Activated T-cell treated with anti-CD3 and anti-CD28 coated beads for 24 hours (primary cell): ENCODE data around the gene NPIPB13.
"Not testable (repeated sequence)": the region's sequence is repeated elsewhere in the genome, so short reads cannot be mapped to it uniquely, and the experiment has no call there.

Experiments used
- DNase-seq: peaks from one replicate; pipeline ENCODE4 v3.0.0-alpha.2; 2020; ENCODE audit warnings: low read depth

NPIPB13 gene

DNA sequence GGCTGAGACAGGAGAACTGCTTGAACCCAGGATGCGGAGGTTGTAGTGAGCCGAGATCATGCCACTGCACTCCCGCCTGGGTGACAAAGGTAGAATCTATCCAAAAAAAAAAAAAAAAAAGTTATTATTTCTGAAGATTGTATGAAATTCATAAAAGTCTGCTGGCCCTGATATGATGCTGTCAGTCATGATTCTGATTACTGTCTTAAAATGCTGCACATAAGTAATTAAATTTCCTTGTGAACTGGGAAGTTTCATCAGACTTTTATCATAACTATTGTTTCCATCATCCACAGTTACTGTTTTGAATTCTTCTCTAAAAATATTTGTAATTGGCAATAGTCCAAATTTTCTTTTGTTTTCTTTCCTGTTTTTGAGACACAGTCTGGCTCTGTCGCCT, at the start of gene NPIPB13:
NPIPB13 (minus strand) TSS at position 101 of the 400 bp plus-strand sequence. CDS start 2,906 bp downstream, outside the sequence.
- DNase-seq = not testable (repeated sequence)

GRCh38 chr16:30282357-30282756, 34.1 kb upstream of the NPIPB13 start:
- DNase-seq = not testable (repeated sequence)

DNA sequence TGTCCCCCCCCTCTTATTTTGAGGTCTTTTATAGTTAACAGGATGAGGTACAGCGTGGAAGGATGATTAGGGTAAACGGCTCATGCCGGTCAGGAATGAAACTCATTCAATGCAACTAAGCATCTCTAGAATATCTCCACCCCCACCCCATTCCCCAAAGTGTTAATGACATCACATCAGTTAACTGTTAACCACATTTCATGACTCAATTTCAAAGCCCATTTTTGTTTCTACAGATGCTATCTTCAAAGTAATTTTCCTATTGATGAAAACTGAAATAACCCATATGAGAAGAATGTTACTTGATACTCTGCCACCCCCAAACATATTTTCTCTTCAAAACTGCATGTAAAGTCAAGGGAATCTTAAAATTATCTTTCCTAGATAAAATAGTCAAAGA, 30.2 kb upstream of the NPIPB13 start:
- not testable (repeated sequence) for DNase-seq

GRCh38 chr16:30217082-30217481, 31.2 kb downstream of the NPIPB13 start:
- not testable (repeated sequence) for DNase-seq

GRCh38 chr16:30211414-30211813, 36.9 kb downstream of the NPIPB13 start:
- not testable (repeated sequence) for DNase-seq

DNA sequence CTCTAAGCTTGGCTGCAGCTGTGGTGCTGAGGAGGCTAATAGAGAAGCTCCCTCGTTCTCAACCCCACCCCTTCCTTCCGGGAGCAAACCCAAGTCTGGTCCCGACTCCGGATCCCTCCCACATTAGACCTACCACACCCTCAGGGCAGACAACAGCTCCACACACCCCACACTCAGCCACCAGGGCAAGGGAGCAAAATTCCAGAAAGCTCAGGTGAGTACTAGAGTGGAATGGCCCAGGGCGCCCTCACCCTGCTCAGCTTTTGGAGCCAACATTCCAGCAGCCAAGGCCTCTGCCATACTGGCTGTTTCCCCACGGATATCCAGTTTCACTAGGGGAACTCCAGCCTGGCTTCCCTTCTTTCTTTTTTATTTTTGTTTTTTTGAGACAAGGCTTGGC, 39.2 kb downstream of the NPIPB13 start:
- not testable (repeated sequence) for DNase-seq

DNA sequence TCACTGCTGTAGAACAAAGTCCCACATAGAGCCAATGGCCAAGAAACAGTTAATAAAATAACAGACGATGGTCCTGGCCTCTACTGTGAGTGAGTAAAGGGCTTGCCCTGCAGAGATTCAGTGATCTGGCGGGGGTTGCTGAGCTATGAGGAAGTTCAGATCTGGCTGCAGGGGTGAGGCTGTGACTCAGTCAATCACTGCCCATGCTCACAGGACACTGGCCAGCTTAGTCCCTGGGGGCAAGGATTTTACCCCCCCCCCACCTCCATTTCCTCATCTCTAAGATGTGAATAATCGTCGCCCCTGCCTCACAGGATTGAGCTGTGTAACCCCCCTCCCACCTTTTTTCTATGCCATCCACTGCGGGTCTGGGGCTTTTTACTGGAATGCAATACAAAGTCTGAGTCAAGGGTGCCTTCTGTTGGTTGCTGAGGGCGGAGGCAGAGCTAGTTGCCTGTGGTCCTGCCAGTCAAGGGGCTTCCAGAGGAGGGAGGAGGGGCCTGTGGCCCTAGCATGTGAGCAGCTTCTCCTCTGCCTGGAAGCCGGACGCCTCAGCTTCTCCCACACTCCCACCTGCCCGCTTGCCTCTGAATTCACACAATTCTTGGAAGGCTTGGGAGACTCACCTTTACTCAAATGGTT, 41.1 kb downstream of the NPIPB13 start:
- DNase-seq = not testable (repeated sequence)

DNA sequence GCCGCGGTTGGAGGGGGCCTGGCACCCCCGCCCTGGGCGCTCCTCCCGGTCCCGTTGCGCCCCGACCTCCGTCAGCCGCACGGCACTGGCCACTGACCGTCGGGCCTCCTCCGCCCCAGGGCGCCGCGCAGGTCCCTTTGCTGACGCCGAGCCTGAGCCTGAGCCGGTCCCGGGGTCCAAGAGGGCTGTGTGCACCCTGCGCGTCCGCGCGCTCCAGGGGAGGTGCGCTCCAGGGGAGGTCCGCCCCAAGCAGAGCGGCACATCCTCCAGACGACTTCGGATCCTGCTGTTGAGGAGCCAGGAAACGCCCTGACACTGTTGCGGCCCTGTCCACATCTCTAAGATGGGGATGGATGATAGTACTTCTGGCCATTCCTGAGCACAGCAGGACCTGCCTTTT, 42.0 kb downstream of the NPIPB13 start:
- DNase-seq = not testable (repeated sequence)

DNA sequence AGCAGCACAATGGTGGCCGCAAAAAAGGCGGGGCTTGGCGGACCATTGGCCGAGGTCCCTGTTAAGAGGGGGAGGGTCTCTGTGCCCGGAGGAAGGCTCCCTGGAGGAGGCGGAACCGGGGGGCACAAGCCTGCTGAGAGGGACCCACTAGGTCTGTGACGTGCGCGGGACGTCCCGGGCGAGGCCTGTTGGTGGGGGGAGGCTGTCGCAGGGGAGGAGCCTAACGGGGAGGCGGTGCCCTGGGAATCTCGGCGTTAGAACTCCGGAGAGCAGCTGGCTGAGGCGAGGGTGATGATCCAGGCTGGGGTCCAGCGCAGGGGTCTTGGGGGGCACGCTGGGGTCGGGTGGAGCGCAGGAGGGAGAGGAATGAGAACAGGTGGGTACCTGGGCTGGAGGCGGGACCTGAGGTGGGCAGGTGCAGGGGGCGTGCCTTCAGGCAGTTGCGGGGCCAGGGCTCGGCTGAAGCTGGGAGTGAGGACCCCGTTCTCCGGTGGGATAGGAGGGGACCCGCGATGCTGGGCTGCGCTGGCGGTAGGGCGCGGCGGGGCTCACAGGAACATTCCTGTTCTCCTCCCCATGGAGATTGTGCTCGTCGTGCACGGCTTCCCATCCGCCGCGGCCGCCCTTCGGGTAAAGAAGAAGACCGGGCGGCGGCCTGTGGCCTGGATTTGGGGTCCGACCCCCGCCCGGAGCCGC, 42.6 kb downstream of the NPIPB13 start:
- DNase-seq = not testable (repeated sequence)

- DNase-seq = not testable (repeated sequence)
Observed at GRCh38 chr16:30199608-30200343, 48.5 kb downstream of the NPIPB13 start.

DNA sequence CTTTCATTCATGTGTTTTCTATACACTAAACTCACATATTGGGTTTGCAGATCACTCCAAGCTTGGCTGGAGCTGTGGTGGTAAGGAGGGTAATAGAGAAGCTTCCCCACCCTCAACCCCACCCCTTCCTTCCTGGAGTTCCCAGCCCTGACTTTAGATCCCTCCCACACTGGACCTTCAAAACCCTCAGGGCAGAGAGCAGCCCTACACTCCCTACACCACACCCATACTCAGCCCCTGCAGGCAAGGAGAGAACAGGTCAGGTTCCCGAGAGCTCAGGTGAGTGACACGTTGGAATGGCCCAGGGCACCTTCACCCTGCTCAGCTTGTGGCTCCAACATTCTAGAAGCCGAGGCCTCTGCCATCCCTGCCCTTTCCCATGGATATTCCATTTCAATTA, 49.2 kb downstream of the NPIPB13 start, which contains the start of gene SULT1A3:
SULT1A3 (plus strand) TSS at position 207 of the 400 bp plus-strand sequence. CDS start 1,474 bp downstream, outside the sequence.
- not testable (repeated sequence) for DNase-seq
